ENCODE measurements around the gene GDI1.

The GDI1 gene

GRCh38 chrX:154435171-154435733 is 1.7 kb upstream of the GDI1 start:
- TF ChIP-seq CTCF (IDR thresholded peaks at IDR 0.05; ENCODE audit: extremely low read depth, missing control alignments), result no peak
- no peak for DNase-seq (ENCODE audit: low spot score)

GRCh38 chrX:154436374-154436982 is 476 bp upstream of the GDI1 start:
- no peak for TF ChIP-seq CTCF (IDR thresholded peaks at IDR 0.05; ENCODE audit: extremely low read depth, missing control alignments)
- DNase-seq (ENCODE audit: low spot score), result peak; percentile 90

- DNase-seq (ENCODE audit: low spot score), result no peak
These were observed 1.3 kb downstream of the GDI1 start for GRCh38 chrX:154437971-154438893.

DNA sequence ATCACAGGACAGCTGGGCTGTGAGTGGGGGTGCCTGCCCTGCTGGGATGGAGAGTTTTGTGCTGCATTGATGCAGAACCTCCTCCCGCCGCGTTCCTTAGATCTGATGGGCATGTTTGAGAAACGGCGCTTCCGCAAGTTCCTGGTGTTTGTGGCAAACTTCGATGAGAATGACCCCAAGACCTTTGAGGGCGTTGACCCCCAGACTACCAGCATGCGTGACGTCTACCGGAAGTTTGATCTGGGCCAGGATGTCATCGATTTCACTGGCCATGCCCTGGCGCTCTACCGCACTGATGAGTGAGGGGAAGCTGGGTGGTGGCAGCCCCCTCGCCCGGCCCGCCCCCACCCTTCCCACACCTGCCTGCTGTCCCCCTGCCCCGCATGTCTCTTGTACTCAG is 2.9 kb downstream of the GDI1 start:
- no peak for DNase-seq (ENCODE audit: low spot score)
- TF ChIP-seq CTCF (IDR thresholded peaks at IDR 0.05; ENCODE audit: extremely low read depth, missing control alignments), result no peak

More at GRCh38 chrX:154437971-154438893, 1.3 kb downstream of the GDI1 start:
- no peak for TF ChIP-seq CTCF (IDR thresholded peaks at IDR 0.05; ENCODE audit: extremely low read depth, missing control alignments)

- no peak for DNase-seq (ENCODE audit: low spot score)
- TF ChIP-seq CTCF (IDR thresholded peaks at IDR 0.05; ENCODE audit: extremely low read depth, missing control alignments), result no peak
These were observed 3.8 kb downstream of the GDI1 start for GRCh38 chrX:154440623-154441357.

DNA sequence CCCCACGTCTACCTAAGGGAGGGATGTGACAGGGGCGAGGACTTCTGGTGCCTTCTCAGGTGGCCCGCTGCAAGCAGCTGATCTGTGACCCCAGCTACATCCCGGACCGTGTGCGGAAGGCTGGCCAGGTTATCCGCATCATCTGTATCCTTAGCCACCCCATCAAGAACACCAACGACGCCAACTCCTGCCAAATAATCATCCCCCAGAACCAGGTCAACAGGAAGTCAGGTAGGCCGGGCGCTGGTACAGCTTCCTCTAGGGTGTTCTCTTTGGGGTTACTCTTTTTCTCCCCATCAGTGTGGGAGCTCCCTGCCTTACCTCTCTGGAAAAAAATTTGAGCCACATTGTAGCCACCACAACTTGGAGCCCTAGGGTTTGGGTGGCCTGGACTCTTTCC is 4.6 kb downstream of the GDI1 start:
- no peak for TF ChIP-seq CTCF (IDR thresholded peaks at IDR 0.05; ENCODE audit: extremely low read depth, missing control alignments)
- no peak for DNase-seq (ENCODE audit: low spot score)
